HG03097 (cell line): ENCODE data around the gene GALNT2.

Source experiments
- ATAC-seq: cut with Tn5 transposase; IDR thresholded peaks from one replicate; pipeline ENCODE4 v1.9.1; 2021; ENCODE audit not compliant: unreplicated experiment, low FRiP score

Gene GALNT2

GRCh38 chr1:230125640-230126528, 58.8 kb downstream of the GALNT2 start:
- no peak for ATAC-seq

GRCh38 chr1:230126529-230127104, 59.6 kb downstream of the GALNT2 start:
- ATAC-seq = no peak

- ATAC-seq = no peak
Measured at GRCh38 chr1:230127105-230128054, 60.3 kb downstream of the GALNT2 start.

GRCh38 chr1:230128569-230129285, 61.7 kb downstream of the GALNT2 start:
- ATAC-seq = no peak

GRCh38 chr1:230129341-230129740, 62.3 kb downstream of the GALNT2 start:
- ATAC-seq = no peak

GRCh38 chr1:230130172-230130944, 63.3 kb downstream of the GALNT2 start:
- ATAC-seq = no peak

- no peak for ATAC-seq
Measured at GRCh38 chr1:230131457-230131856, 64.4 kb downstream of the GALNT2 start.

- ATAC-seq = no peak
Measured at GRCh38 chr1:230132758-230133157, 65.7 kb downstream of the GALNT2 start.

- no peak for ATAC-seq
Measured at GRCh38 chr1:230135726-230136125, 68.7 kb downstream of the GALNT2 start.

- no peak for ATAC-seq
Measured at GRCh38 chr1:230136453-230137336, 69.7 kb downstream of the GALNT2 start.

GRCh38 chr1:230137337-230137815, 70.3 kb downstream of the GALNT2 start:
- no peak for ATAC-seq

- no peak for ATAC-seq
Measured at GRCh38 chr1:230138561-230139239, 71.7 kb downstream of the GALNT2 start.

GRCh38 chr1:230139315-230139714, 72.3 kb downstream of the GALNT2 start:
- no peak for ATAC-seq

GRCh38 chr1:230139741-230140140, 72.7 kb downstream of the GALNT2 start:
- no peak for ATAC-seq

- no peak for ATAC-seq
Measured at GRCh38 chr1:230140221-230141020, 73.4 kb downstream of the GALNT2 start.

- ATAC-seq = no peak
Measured at GRCh38 chr1:230141021-230141648, 74.1 kb downstream of the GALNT2 start.
